Melanocyte of skin (primary cell): Measurements from ENCODE around the gene OR4X1. TPM values are rescaled to one million over a fixed set of nuclear protein-coding genes. Genes with fewer than 3 reads are reported as not detected.

Source experiments
- total RNA-seq, 2 donors: library from RNA; depleted of rRNA; stranded (reverse); fragments of >200 nt; gene quantifications; 2 replicates each; pipeline ENCODE4 v1.2.3, GENCODE V29; 2012

Gene OR4X1
- total RNA-seq = not detected

GRCh38 chr11:48263423-48263911 is at the start of gene OR4X1:
Gene OR4X1, plus strand, starts transcription at chr11:48263861. Its CDS starts 0 bp downstream, at chr11:48263861.

GRCh38 chr11:48216510-48216909 is 47.2 kb upstream of the OR4X1 start, which contains the start of gene OR4B1:
Gene OR4B1, plus strand, starts transcription at chr11:48216810. Its CDS starts 0 bp downstream, at chr11:48216810.

GRCh38 chr11:48244804-48245203 is 18.9 kb upstream of the OR4X1 start, which contains the start of gene OR4X2:
Gene OR4X2, plus strand, starts transcription at chr11:48245104. Its CDS starts 0 bp downstream, at chr11:48245104.

GRCh38 chr11:48305923-48306322 is 42.3 kb downstream of the OR4X1 start, which contains the start of gene OR4S1:
Gene OR4S1, plus strand, starts transcription at chr11:48306223. Its CDS starts 0 bp downstream, at chr11:48306223.

Other genes starting within 250 kb of the OR4X1 start
- not detected for gene OR4B1, start 47.1 kb upstream of the OR4X1 start, total RNA-seq
- gene OR4X2, start 18.8 kb upstream of the OR4X1 start, total RNA-seq = not detected
- not detected for gene OR4S1, start 42.4 kb downstream of the OR4X1 start, total RNA-seq
- not detected for gene OR4C3, start 61.1 kb downstream of the OR4X1 start, total RNA-seq
- gene OR4C5, start 102.6 kb downstream of the OR4X1 start, total RNA-seq = not detected
- not detected for gene OR4A47, start 224.9 kb downstream of the OR4X1 start, total RNA-seq